ENCODE data around the gene NAA60.

- TF ChIP-seq CTCF (IDR thresholded peaks at IDR 0.05): no peak
- no peak for TF ChIP-seq POLR2A (IDR thresholded peaks at IDR 0.05)
These were observed 15.4 kb downstream of the NAA60 start for GRCh38 chr16:3458852-3459361.
